Measurements from ENCODE around the gene AP2M1. TPM values are rescaled to one million over a fixed set of nuclear protein-coding genes. Genes with fewer than 3 reads are reported as not detected.

Gene AP2M1
- polyA plus RNA-seq, 4 donors: 262 to 377 (median 336) TPM

- DNase-seq (ENCODE audit: low read depth in 4 of 4, low spot score in 3 of 4): no peak
These were observed 34.7 kb downstream of the AP2M1 start for GRCh38 chr3:184209146-184209923.

DNA sequence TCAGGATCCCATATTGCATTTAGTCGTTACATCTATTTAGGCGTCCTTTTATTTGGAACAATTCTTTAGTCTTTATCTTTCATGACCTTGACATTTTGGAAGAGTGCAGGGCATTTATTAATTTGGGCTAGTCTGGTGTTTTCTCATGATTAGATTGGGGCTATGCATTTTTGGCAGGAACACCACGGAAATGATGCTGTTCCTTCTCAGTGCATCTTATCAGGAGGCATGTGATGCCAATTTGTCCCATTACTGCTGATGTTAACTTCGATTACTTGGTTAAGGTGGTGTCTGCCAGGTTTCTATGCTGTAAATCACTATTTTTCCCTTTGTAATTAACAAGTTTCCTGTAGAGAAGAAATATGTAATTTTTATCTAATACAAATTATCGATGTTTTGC is 36.6 kb downstream of the AP2M1 start:
- DNase-seq (ENCODE audit: low read depth in 4 of 4, low spot score in 3 of 4): no peak

GRCh38 chr3:184211718-184212117 is 37.1 kb downstream of the AP2M1 start:
- no peak for DNase-seq (ENCODE audit: low read depth in 4 of 4, low spot score in 3 of 4)

- DNase-seq (ENCODE audit: low read depth in 4 of 4, low spot score in 3 of 4): no peak
These were observed 44.2 kb downstream of the AP2M1 start for GRCh38 chr3:184218814-184219213.

GRCh38 chr3:184222521-184222920 is 47.9 kb downstream of the AP2M1 start:
- no peak for DNase-seq (ENCODE audit: low read depth in 4 of 4, low spot score in 3 of 4)

DNA sequence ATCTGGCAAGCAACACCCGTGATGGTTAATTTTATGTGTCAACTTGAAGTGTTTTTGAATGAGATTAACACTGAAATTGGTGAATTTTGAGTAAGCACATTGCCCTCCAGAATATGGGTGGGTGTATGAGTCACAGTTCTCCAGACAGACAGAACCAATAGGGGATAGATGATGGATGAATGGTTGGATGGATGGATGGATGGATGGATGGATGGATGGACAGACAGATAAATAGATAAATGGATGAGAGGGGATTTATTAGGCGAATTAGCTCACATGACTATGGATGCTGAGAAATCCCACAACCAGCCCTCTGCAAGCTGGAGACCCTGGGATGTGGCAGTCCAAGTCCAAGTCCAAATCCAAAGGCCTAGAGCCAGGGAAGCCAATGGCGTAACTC is 49.3 kb downstream of the AP2M1 start:
- no peak for DNase-seq (ENCODE audit: low read depth in 4 of 4, low spot score in 3 of 4)

DNA sequence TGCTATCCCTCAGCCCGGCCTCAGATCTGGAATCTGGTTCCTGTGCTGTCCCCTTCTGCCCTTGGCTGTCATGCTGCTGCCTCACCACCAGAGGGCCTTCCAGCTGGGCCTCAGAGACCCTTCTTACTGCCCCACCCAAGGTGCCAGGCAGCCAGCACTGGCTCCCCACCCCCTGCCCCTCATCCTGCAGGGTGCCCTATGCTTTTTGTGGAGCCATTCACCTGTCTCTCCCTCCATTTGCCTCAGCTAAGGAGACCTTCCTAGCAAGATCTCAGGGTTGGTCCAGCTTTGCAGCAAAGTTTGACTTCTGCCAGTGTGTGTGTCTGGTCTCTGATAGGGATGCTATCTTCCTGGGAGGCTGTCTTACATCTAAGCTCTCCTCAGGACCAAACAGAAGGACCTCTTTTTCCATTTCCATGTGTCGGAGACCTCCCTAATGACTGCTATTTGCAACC is 52.9 kb downstream of the AP2M1 start:
- no peak for DNase-seq (ENCODE audit: low read depth in 4 of 4, low spot score in 3 of 4)

DNA sequence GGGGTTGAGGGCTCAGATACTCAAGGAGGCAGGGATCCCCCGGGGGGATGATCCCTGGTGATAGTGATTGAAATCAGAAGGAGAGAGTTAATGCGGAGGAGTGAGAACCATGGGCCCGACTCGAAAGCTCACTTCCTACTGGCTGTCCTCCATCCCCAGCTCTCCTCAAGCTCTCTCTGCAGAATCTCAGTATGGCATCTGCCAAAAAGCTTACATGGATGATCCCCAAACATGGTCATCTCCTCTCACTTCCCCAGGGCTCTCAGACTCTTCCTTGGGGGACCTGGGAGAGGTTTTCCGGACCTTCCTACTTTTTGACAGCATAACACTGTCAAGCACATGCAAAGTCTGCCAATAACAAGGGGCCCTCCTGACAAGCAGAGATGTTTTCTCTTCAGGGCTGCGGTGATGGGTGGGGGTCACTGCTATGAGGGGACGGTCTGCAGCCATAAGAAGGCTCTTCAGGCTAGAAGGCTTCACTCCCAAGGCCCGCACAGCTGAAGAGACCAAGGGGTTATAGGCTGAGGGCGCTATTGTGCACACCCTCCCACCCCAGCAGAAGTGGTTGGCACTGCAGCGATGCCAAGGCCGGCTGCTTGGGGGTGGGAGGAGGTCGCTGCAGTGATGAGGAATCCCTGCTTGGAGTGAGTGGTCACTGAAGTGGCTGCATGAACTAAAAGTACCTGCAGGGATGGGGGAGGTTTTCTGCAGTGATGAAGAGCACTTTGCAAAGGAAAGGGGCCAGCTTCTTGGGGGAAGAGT is 53.9 kb downstream of the AP2M1 start:
- no peak for DNase-seq (ENCODE audit: low read depth in 4 of 4, low spot score in 3 of 4)

GRCh38 chr3:184229394-184230080 is 54.9 kb downstream of the AP2M1 start, which contains the start of gene VWA5B2:
VWA5B2 (plus strand) TSS chr3:184229585; CDS start chr3:184230529, 944 bp downstream.
- no peak for DNase-seq (ENCODE audit: low read depth in 4 of 4, low spot score in 3 of 4)

- DNase-seq (ENCODE audit: low read depth in 4 of 4, low spot score in 3 of 4): no peak
These were observed 55.5 kb downstream of the AP2M1 start for GRCh38 chr3:184230081-184230602.

GRCh38 chr3:184230603-184231528 is 56.2 kb downstream of the AP2M1 start:
- no peak for DNase-seq (ENCODE audit: low read depth in 4 of 4, low spot score in 3 of 4)

DNA sequence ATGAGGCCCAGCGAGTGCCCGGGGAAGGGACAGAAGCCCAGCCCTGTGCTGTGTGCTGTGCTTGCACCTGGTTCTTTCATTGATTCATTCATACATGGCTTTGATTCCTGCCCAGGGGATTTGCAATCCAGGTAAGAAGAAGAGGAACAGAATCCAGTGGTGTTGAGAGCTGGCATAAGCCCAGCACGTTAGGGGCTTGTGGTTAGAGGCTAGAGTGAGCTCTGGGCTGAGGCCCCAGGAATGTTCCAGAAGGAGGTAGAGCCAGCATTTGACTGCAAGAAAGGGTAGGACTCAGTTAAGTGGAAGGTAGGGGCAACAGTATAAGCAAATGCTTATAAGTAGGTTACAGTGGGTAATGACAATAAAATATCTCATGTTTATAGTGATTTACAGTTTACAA is 57.0 kb downstream of the AP2M1 start:
- no peak for DNase-seq (ENCODE audit: low read depth in 4 of 4, low spot score in 3 of 4)

DNA sequence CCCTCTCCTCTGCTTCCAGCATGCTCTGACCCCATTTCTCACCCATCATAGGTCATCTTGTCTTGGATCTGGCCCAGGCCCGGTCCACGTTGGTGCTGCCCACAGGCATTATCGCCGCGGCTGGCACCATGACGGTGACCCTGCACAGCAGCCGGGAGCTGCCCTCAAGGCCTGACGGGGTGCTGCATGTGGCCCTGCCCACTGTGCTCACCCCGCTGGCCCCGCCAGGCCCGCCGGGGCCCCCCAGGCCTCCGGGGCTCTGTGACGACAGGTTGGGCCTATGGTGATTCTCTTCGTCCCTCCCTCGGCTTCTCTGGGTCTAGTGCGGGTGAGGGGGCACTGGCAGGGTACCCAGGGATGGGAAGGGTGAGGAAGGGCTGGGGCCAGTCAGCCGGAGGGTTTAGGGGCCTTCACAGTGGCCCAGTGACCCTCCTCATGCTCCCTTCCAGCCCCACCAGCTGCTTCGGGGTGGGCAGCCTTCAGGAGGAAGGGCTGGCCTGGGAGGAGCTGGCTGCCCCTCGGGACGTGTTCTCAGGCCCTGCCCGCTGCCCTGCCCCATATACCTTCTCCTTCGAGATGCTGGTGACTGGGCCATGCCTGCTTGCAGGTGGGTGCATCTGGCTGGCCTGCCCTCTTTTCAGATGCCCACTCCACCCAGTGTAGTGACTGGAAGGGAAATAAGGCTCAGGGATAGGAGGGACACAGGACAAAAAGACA is 58.6 kb downstream of the AP2M1 start:
- no peak for DNase-seq (ENCODE audit: low read depth in 4 of 4, low spot score in 3 of 4)

Other genes with a start within 250 kb of the AP2M1 start
- 10 to 100 TPM; 45.2 to 77.9 (median 54.8) TPM for gene ABCC5, start 157.0 kb upstream of the AP2M1 start, polyA plus RNA-seq (ENCODE audit: insufficient read length in 4 of 4)
- not detected for gene HTR3D, start 143.1 kb upstream of the AP2M1 start, polyA plus RNA-seq (ENCODE audit: insufficient read length in 4 of 4)
- not detected for gene HTR3C, start 121.8 kb upstream of the AP2M1 start, polyA plus RNA-seq (ENCODE audit: insufficient read length in 4 of 4)
- gene HTR3E, start 77.8 kb upstream of the AP2M1 start, polyA plus RNA-seq (ENCODE audit: insufficient read length in 4 of 4): under 1 TPM in 1 of 4 donors, not detected in 3; 0.11 TPM
- gene EIF2B5, start 39.5 kb upstream of the AP2M1 start, polyA plus RNA-seq (ENCODE audit: insufficient read length in 4 of 4): 10 to 100 TPM; 36.0 to 57.9 (median 48.4) TPM
- 10 to 100 TPM; 61.4 to 91.9 (median 81.3) TPM for gene DVL3, start 19.5 kb upstream of the AP2M1 start, polyA plus RNA-seq (ENCODE audit: insufficient read length in 4 of 4)
- 10 to 100 TPM; 48.8 to 77.4 (median 59.0) TPM for gene ABCF3, start 11.3 kb downstream of the AP2M1 start, polyA plus RNA-seq (ENCODE audit: insufficient read length in 4 of 4)
- 1 to 10 TPM in 3 of 4 donors, under 1 TPM in 1; 0.29 to 2.3 (median 1.6) TPM for gene VWA5B2, start 54.7 kb downstream of the AP2M1 start, polyA plus RNA-seq (ENCODE audit: insufficient read length in 4 of 4)
- 10 to 100 TPM; 23.6 to 39.8 (median 32.5) TPM for gene ALG3, start 74.1 kb downstream of the AP2M1 start, polyA plus RNA-seq (ENCODE audit: insufficient read length in 4 of 4)
- gene EEF1AKMT4, start 74.8 kb downstream of the AP2M1 start, polyA plus RNA-seq (ENCODE audit: insufficient read length in 4 of 4): 1 to 10 TPM; 1.9 to 3.4 (median 2.5) TPM
- gene CAMK2N2, start 86.7 kb downstream of the AP2M1 start, polyA plus RNA-seq (ENCODE audit: insufficient read length in 4 of 4): under 1 TPM; 0.14 to 0.48 (median 0.20) TPM
- not detected for gene ECE2, start 101.2 kb downstream of the AP2M1 start, polyA plus RNA-seq (ENCODE audit: insufficient read length in 4 of 4)
- gene PSMD2, start 124.4 kb downstream of the AP2M1 start, polyA plus RNA-seq (ENCODE audit: insufficient read length in 4 of 4): 100 to 1,000 TPM; 159 to 216 (median 201) TPM
- gene EIF4G1, start 139.8 kb downstream of the AP2M1 start, polyA plus RNA-seq (ENCODE audit: insufficient read length in 4 of 4): 100 to 1,000 TPM; 142 to 203 (median 171) TPM
- gene FAM131A, start 162.7 kb downstream of the AP2M1 start, polyA plus RNA-seq (ENCODE audit: insufficient read length in 4 of 4): 10 to 100 TPM in 3 of 4 donors, 1 to 10 TPM in 1; 9.7 to 13.4 (median 12.2) TPM
- gene CLCN2, start 186.8 kb downstream of the AP2M1 start, polyA plus RNA-seq (ENCODE audit: insufficient read length in 4 of 4): 10 to 100 TPM in 2 of 4 donors, 1 to 10 TPM in 2; 7.9 to 15.4 (median 9.6) TPM
- 100 to 1,000 TPM in 2 of 4 donors, 10 to 100 TPM in 2; 57.9 to 114 (median 92.8) TPM for gene POLR2H, start 186.9 kb downstream of the AP2M1 start, polyA plus RNA-seq (ENCODE audit: insufficient read length in 4 of 4)
- gene THPO, start 203.4 kb downstream of the AP2M1 start, polyA plus RNA-seq (ENCODE audit: insufficient read length in 4 of 4): 1 to 10 TPM; 1.6 to 2.5 (median 2.1) TPM
- gene CHRD, start 205.2 kb downstream of the AP2M1 start, polyA plus RNA-seq (ENCODE audit: insufficient read length in 4 of 4): 10 to 100 TPM; 12.4 to 17.2 (median 14.5) TPM